K562 (cell line): Measurements from ENCODE around the gene RNF144A. TPM values are rescaled to one million over a fixed set of nuclear protein-coding genes. Genes with fewer than 3 reads are reported as not detected.

Source experiments
- ATAC-seq: fragments of 200-7000 bp; cut with Tn5 transposase; 3 replicates; pipeline ENCODE4 v1.9.1; 2020; ENCODE audit warnings: moderate library complexity
- BruUV-seq: library from RNA; stranded (reverse); fragments of 400-500 nt; replicated peaks from 2 replicates; lab custom pipeline; 2021; lab: Mats Ljungman, UMichigan
- CTCF ChIA-PET: fragments of 300-600 bp; formaldehyde crosslinking; extraction: SDS; loops from one replicate; lab custom pipeline; 2021; ENCODE audit warnings: low intra/inter-chr PET ratio; lab: Yijun Ruan, JAX
- POLR2A ChIA-PET: fragments of 300-600, 350-650 bp; sonication (Branson Sonifier 250); formaldehyde crosslinking; extraction: SDS; loops from one replicate; lab custom pipeline; 2021; ENCODE audit warnings: antibody characterized with exemption, inconsistent platforms; lab: Yijun Ruan, JAX
- DNase-seq, 4 experiments: peaks; one replicate each; pipeline versions ENCODE4 v3.0.0 to v3.0.0-alpha.2; 2011 to 2018; ENCODE audit warnings: low spot score in 3 of 4, mixed read lengths in 3 of 4; ENCODE audit errors: extremely low read depth in 1 of 4
- FAIRE-seq: peaks from 2 replicates; lab custom pipeline; 2011; peaks lifted over from hg19 to GRCh38; lab: Jason Lieb, UNC
- H2AFZ ChIP-seq: 2 replicates; pipeline ENCODE4 v1.6.0; 2011; ENCODE audit warnings: low read depth, low read length, control low read depth, inconsistent platforms
- H3K27ac ChIP-seq: fragments of 200-600 bp; 3 replicates; pipeline ENCODE4 v1.8.0; 2011; ENCODE audit warnings: low read depth, mild to moderate bottlenecking, control low read depth, inconsistent platforms, low read length, moderate library complexity, mixed read lengths; ENCODE audit errors: extremely low read depth
- H3K27me3 ChIP-seq, 2 experiments: fragments of 300-600 bp in 1 of 2; 2 replicates in 1 of 2; 3 replicates in 1 of 2; pipeline versions ENCODE4 v1.6.0 to v1.8.0; 2011; ENCODE audit warnings: inconsistent platforms in 2 of 2, low read length in 2 of 2, mild to moderate bottlenecking in 1 of 2, mixed read lengths in 1 of 2, moderate library complexity in 1 of 2; ENCODE audit not compliant: control insufficient read depth in 2 of 2, insufficient read depth in 2 of 2
- H3K36me3 ChIP-seq: fragments of 300-600 bp; 3 replicates; pipeline ENCODE4 v1.8.0; 2011; ENCODE audit warnings: mild to moderate bottlenecking, low read length, inconsistent platforms; ENCODE audit not compliant: control insufficient read depth, insufficient read depth
- H3K4me1 ChIP-seq, 2 experiments: fragments of 200-600 bp in 1 of 2; replicated peaks in 1 of 2; 2 replicates in 1 of 2; 3 replicates in 1 of 2; pipeline versions ENCODE4 v1.5.1 to v1.8.0; 2011; ENCODE audit warnings: inconsistent platforms in 2 of 2, low read length in 2 of 2, mild to moderate bottlenecking in 1 of 2, mixed read lengths in 1 of 2, moderate library complexity in 1 of 2; ENCODE audit not compliant: control insufficient read depth in 2 of 2, insufficient read depth in 2 of 2
- H3K4me2 ChIP-seq: 2 replicates; pipeline ENCODE4 v1.6.1; 2011; ENCODE audit warnings: low read length, control low read depth, inconsistent platforms, mixed read lengths; ENCODE audit not compliant: insufficient read depth
- H3K4me3 ChIP-seq: fragments of 200-600 bp; sonication (generic), shearing (Covaris generic); 2 replicates; pipeline ENCODE4 v1.5.1; 2016; ENCODE audit warnings: control low read depth, inconsistent platforms
- H3K79me2 ChIP-seq: fragments of 200-600 bp; 3 replicates; pipeline ENCODE4 v1.8.0; 2011; ENCODE audit warnings: low read length, inconsistent platforms; ENCODE audit not compliant: control insufficient read depth, insufficient read depth
- H3K9ac ChIP-seq, 2 experiments: 2 replicates each; pipeline versions ENCODE4 v1.6.0 to v1.6.1; 2011; ENCODE audit warnings: low read depth in 2 of 2, low read length in 2 of 2, control low read depth in 1 of 2, inconsistent platforms in 1 of 2, mild to moderate bottlenecking in 1 of 2, mixed read lengths in 1 of 2; ENCODE audit not compliant: insufficient read depth in 1 of 2
- H3K9me1 ChIP-seq: one replicate; pipeline ENCODE4 v1.6.0; 2011; ENCODE audit warnings: inconsistent platforms, mild to moderate bottlenecking, low read length, moderate library complexity; ENCODE audit not compliant: control insufficient read depth, insufficient read depth
- H3K9me3 ChIP-seq: replicated peaks from 2 replicates; pipeline ENCODE4 v1.5.1; 2011; ENCODE audit warnings: low read depth, low read length, inconsistent platforms; ENCODE audit not compliant: control insufficient read depth, insufficient read depth
- H4K20me1 ChIP-seq: replicated peaks from 2 replicates; pipeline ENCODE4 v1.6.1; 2011; ENCODE audit warnings: low read length, inconsistent platforms, mixed read lengths; ENCODE audit not compliant: control insufficient read depth, insufficient read depth
- E2F5 ChIP-seq: sonication (generic); formaldehyde crosslinking; IDR thresholded peaks from 2 replicates; pipeline ENCODE4 v1.8.0; 2022; ENCODE audit warnings: mild to moderate bottlenecking, missing genetic modification reagents
- ELK1 ChIP-seq: sonication (generic); formaldehyde crosslinking; IDR thresholded peaks from 2 replicates; pipeline ENCODE4 v1.8.1; 2022; ENCODE audit warnings: missing genetic modification reagents
- ELK3 ChIP-seq: fragments of 450-650 bp; formaldehyde crosslinking; IDR thresholded peaks from 2 replicates; pipeline ENCODE4 v1.4.0; 2020; ENCODE audit warnings: mild to moderate bottlenecking
- EP400 ChIP-seq: fragments of 450-650 bp; IDR thresholded peaks from 2 replicates; pipeline ENCODE4 v1.6.1; 2017; ENCODE audit warnings: antibody characterized with exemption, mild to moderate bottlenecking, moderate library complexity
- HDGF ChIP-seq: fragments of 450-650 bp; IDR thresholded peaks from 2 replicates; pipeline ENCODE4 v1.6.1; 2016
- MTF1 ChIP-seq: fragments of 250-450 bp; sonication (Bioruptor Pico); IDR thresholded peaks from 2 replicates; pipeline ENCODE4 v1.9.0; 2021; ENCODE audit warnings: moderate library complexity, mild to moderate bottlenecking, inconsistent platforms, borderline replicate concordance
- OTX1 ChIP-seq: fragments of 450-650 bp; formaldehyde crosslinking; IDR thresholded peaks from 2 replicates; pipeline ENCODE4 v1.4.0; 2022; ENCODE audit warnings: mild to moderate bottlenecking
- PATZ1 ChIP-seq: fragments of 250-450 bp; sonication (Bioruptor Pico); IDR thresholded peaks from 2 replicates; pipeline ENCODE4 v1.5.0; 2020; ENCODE audit warnings: mild to moderate bottlenecking, borderline replicate concordance
- SRSF9 ChIP-seq: fragments of 200-400 bp; formaldehyde crosslinking; IDR thresholded peaks from 2 replicates; pipeline ENCODE4 v1.6.1; 2017; ENCODE audit warnings: low read depth, low read length, borderline replicate concordance
- TBL1XR1 ChIP-seq, 2 experiments: IDR thresholded peaks; 2 replicates each; pipeline ENCODE4 v1.6.1; 2012; ENCODE audit warnings: improper control_type of control experiment in 2 of 2, low read length in 2 of 2, mild to moderate bottlenecking in 1 of 2
- U2AF2 ChIP-seq: fragments of 200-400 bp; formaldehyde crosslinking; optimal IDR thresholded peaks from 2 replicates; pipeline ENCODE3; 2017; ENCODE audit warnings: low read depth, mild to moderate bottlenecking, low read length
- ZNF311 ChIP-seq: fragments of 250-450 bp; sonication (Bioruptor Pico); IDR thresholded peaks from 2 replicates; pipeline ENCODE4 v1.4.0; 2020; ENCODE audit warnings: mild to moderate bottlenecking, moderate library complexity
- ZNF639 ChIP-seq, 2 experiments: fragments of 200-800 bp in 1 of 2; sonication (Bioruptor generic) in 1 of 2; sonication (generic) in 1 of 2; formaldehyde crosslinking in 1 of 2; IDR thresholded peaks in 1 of 2; conservative IDR thresholded peaks in 1 of 2; 2 replicates each; pipeline versions ENCODE4 v1.5.0 to v1.6.1; 2016 to 2020; ENCODE audit warnings: missing compliant biosample characterization in 1 of 2, missing genetic modification characterization in 1 of 2, missing genetic modification reagents in 1 of 2
- WGBS: fragments of 100-300 bp; shearing (Covaris generic); methylation state at CpG from one replicate; pipeline ENCODE4 v1.1.6; 2016; ENCODE audit warnings: low coverage, mixed read lengths; ENCODE audit not compliant: insufficient coverage; ENCODE audit errors: missing lambda C conversion rate; 5-methylcytosine and 5-hydroxymethylcytosine counted together
- in situ Hi-C: fragments of 300-500 bp; cut with MboI; formaldehyde crosslinking; loops from 4 replicates; pipeline ENCODE4 v1.15.0; 2018; ENCODE audit warnings: inconsistent platforms, mixed read lengths
- intact Hi-C: fragments of 100-400 bp; cut with micrococcal nuclease; formaldehyde crosslinking; loops from 2 replicates; pipeline ENCODE4 v1.14.2; 2022
- polyA plus RNA-seq, 8 experiments: library from polyadenylated mRNA; depleted of rRNA in 4 of 8; stranded (reverse) in 5 of 8; unstranded in 3 of 8; fragments of >200 nt; fragmentation: Nextera tagmentation in 2 of 8; fragmentation: Illumina TruSeq in 1 of 8; extraction: Ambion mirVana in 2 of 8; extraction: Trizol in 1 of 8; gene quantifications; 2 replicates each; pipeline versions ENCODE4 v1.2.1 to v1.2.3, GENCODE V29; 2011 to 2014; ENCODE audit warnings: inconsistent platforms in 1 of 8, missing spikeins in 1 of 8
- total RNA-seq, 7 experiments: library from RNA; depleted of rRNA in 6 of 7; stranded (reverse); fragments of >200 nt in 6 of 7; fragmentation: Illumina TruSeq in 2 of 7; extraction: Trizol in 2 of 7; gene quantifications; 2 replicates each; pipeline versions ENCODE4 v1.2.1 to v1.2.3, GENCODE V29; 2011 to 2021; ENCODE audit warnings: low replicate concordance in 1 of 7

The RNF144A gene
- total and polyA plus RNA-seq, 9 of the 15 experiments (the other 6 are each of a cell fraction or from before 2014, with no cell fraction given), result 0.96 to 11.3 (median 6.2) TPM

- no peak for TF ChIP-seq SRSF9
Observed at GRCh38 chr2:6879011-6879410, 38.2 kb upstream of the RNF144A start (continued).

- Histone ChIP-seq H3K27ac (peak overlapping the region; percentile 77), H3K9me3 (peaks cover 18% of the 10 kb centered on the region), H3K4me1 (peaks cover 17 to 53% of the 10 kb centered on the region in 2 experiments; a peak in 4 of 5 replicates), H2AFZ (peak overlapping the region; percentile 52; the same call in 1 of the 2 replicates), H3K9me1 (no peaks in the 10 kb centered on the region), H3K27me3 (no peaks in the 10 kb centered on the region), H3K9ac (peak overlapping the region in 1 of 2 experiments; percentile 27; a peak in 2 of 4 replicates), H3K79me2 (no peaks in the 10 kb centered on the region), H3K4me3 (no peak overlapping the region), H4K20me1 (no peaks in the 10 kb centered on the region), H3K36me3 (no peaks in the 10 kb centered on the region), H3K4me2 (peak overlapping the region; percentile 36; the same call in 1 of the 2 replicates)
- ChIA-PET CTCF (no interaction called here), POLR2A (interaction anchor here (0.9 to 1.2 kb wide), 2 partner anchors 9 to 16 kb away, joined by 3 to 4 read pairs; no protein-coding TSS in a partner anchor)
- DNase-seq, result peak in 2 of 4 experiments; percentile 63 to 91
- no TSS peak for BruUV-seq
- intact Hi-C loops, result loop anchor here (1.0 to 2.0 kb wide), 3 partner anchors 14 to 29 kb away; no protein-coding TSS in a partner anchor
- peak; percentile 96 for FAIRE-seq
- peak; percentile 91 for ATAC-seq
- in situ Hi-C loops, result no loop called here
- WGBS, result 5% methylated on average over 2 of the region's 2 CpGs
- no peak for TF ChIP-seq ZNF639 (CRISPR knock-in tag; conservative IDR thresholded peaks at IDR 0.05 in 1 of 2, IDR thresholded peaks at IDR 0.05 in 1 of 2)
- TF ChIP-seq HDGF, result no peak
- TF ChIP-seq ELK3 (CRISPR knock-in tag), result no peak
- TF ChIP-seq MTF1 (CRISPR knock-in tag), result no peak
- TF ChIP-seq E2F5 (CRISPR knock-in tag), result no peak
- peak; percentile 51; the same call in 1 of the 2 replicates for TF ChIP-seq EP400
- no peak for TF ChIP-seq ZNF311 (CRISPR knock-in tag)
- TF ChIP-seq TBL1XR1 (IDR thresholded peaks at IDR 0.05; ENCODE audit: low read length in 2 of 2), result peak in 1 of 2 experiments; percentile 90; a peak in 2 of 4 replicates
- TF ChIP-seq OTX1 (CRISPR knock-in tag), result no peak
- no peak for TF ChIP-seq U2AF2
- TF ChIP-seq PATZ1, result no peak
- TF ChIP-seq ELK1 (CRISPR knock-in tag), result no peak
Observed at GRCh38 chr2:6880200-6880733, 36.9 kb upstream of the RNF144A start.
